ENCODE measurements around the gene VWDE. TPM values are rescaled to one million over a fixed set of nuclear protein-coding genes. Genes with fewer than 3 reads are reported as not detected.

The VWDE gene
- total and polyA plus RNA-seq, 2 donors (not counting 1 experiment from before 2014, with no cell fraction given): not detected

DNA sequence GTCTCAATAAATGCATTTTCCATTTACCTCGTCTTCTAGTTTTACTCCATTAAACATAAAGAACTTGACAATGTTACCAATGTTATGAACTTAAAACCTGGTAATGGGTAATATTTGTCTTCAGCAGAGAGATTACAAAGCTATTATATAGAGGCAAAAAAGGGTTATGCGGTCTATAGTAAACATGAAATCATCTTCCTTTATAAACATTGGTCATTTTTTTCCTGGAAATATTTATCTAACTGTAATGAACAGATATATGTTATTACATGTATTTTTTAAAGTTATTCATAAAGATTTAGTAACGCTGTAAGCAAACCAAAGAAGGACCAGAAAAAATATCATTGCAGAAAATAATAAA is 1.3 kb downstream of the VWDE start:
- H3K9me3 Mint-ChIP-seq (ENCODE audit: insufficient read depth): peaks cover 10% of the 10 kb centered on the region
- ATAC-seq (ENCODE audit: low read depth): no peak
- no peak for DNase-seq
- no peak overlapping the region for H3K27ac Mint-ChIP-seq
- TF ChIP-seq, protein P1, sequence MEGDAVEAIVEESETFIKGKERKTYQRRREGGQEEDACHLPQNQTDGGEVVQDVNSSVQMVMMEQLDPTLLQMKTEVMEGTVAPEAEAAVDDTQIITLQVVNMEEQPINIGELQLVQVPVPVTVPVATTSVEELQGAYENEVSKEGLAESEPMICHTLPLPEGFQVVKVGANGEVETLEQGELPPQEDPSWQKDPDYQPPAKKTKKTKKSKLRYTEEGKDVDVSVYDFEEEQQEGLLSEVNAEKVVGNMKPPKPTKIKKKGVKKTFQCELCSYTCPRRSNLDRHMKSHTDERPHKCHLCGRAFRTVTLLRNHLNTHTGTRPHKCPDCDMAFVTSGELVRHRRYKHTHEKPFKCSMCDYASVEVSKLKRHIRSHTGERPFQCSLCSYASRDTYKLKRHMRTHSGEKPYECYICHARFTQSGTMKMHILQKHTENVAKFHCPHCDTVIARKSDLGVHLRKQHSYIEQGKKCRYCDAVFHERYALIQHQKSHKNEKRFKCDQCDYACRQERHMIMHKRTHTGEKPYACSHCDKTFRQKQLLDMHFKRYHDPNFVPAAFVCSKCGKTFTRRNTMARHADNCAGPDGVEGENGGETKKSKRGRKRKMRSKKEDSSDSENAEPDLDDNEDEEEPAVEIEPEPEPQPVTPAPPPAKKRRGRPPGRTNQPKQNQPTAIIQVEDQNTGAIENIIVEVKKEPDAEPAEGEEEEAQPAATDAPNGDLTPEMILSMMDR (IDR thresholded peaks at IDR 0.05): no peak
- TF ChIP-seq EZH2 (IDR thresholded peaks at IDR 0.05; ENCODE audit: borderline replicate concordance, insufficient read depth, low read depth, low read length, poor library complexity, severe bottlenecking): no peak
- peaks cover 0 to 6% (median 0%) of the 10 kb centered on the region in 4 experiments for H3K27me3 ChIP-seq (replicated peaks in 1 of 4; ENCODE audit: control extremely low read depth in 1 of 4, control insufficient read depth in 3 of 4, insufficient read depth in 4 of 4, low read length in 3 of 4)
- H3K9me3 ChIP-seq (ENCODE audit: control extremely low read depth in 1 of 3, control insufficient read depth in 2 of 3, insufficient read depth in 1 of 3, low read length in 2 of 3): peaks cover 0 to 6% (median 3%) of the 10 kb centered on the region in 3 donors
- WGBS (ENCODE audit: insufficient coverage): no CpG with 5 or more reads among the region's 3 CpGs
- peaks cover 9 to 12% of the 10 kb centered on the region in 2 donors for H3K4me1 ChIP-seq (ENCODE audit: control insufficient read depth in 2 of 2, insufficient read depth in 2 of 2, low read length in 2 of 2)
- ChIA-PET POLR2A (no interaction called here), CTCF (no interaction called here)
- peaks cover 22% of the 10 kb centered on the region for H3K27me3 Mint-ChIP-seq
- no peak overlapping the region for H3K9ac ChIP-seq (ENCODE audit: low read length)
- no peak overlapping the region for H2AFZ ChIP-seq (ENCODE audit: insufficient read depth, low read depth, low read length, poor library complexity, severe bottlenecking)
- no peaks in the 10 kb centered on the region for H3K36me3 ChIP-seq (replicated peaks in 1 of 2; ENCODE audit: control extremely low read depth in 1 of 2, control insufficient read depth in 1 of 2, extremely low read depth in 1 of 2, insufficient read depth in 2 of 2, low read length in 1 of 2)
- H3K27ac ChIP-seq (ENCODE audit: low read length in 2 of 2): no peak overlapping the region
- peaks cover 14% of the 10 kb centered on the region for H3K4me1 Mint-ChIP-seq
- intact Hi-C loops (cut with micrococcal nuclease): no loop called here
- H4K20me1 ChIP-seq (ENCODE audit: control insufficient read depth, insufficient read depth, low read length, poor library complexity, severe bottlenecking): no peaks in the 10 kb centered on the region
- H3K4me3 ChIP-seq (ENCODE audit: control extremely low read depth in 1 of 5, extremely low read depth in 1 of 5, insufficient read depth in 1 of 5, low read depth in 2 of 5, low read length in 4 of 5): no peak overlapping the region
- H3K4me3 Mint-ChIP-seq: no peak overlapping the region
- H3K4me2 ChIP-seq (replicated peaks; ENCODE audit: low read depth, low read length, poor library complexity, severe bottlenecking): no peak overlapping the region
- no peaks in the 10 kb centered on the region for H3K79me2 ChIP-seq (ENCODE audit: control insufficient read depth, insufficient read depth, low read length)

DNA sequence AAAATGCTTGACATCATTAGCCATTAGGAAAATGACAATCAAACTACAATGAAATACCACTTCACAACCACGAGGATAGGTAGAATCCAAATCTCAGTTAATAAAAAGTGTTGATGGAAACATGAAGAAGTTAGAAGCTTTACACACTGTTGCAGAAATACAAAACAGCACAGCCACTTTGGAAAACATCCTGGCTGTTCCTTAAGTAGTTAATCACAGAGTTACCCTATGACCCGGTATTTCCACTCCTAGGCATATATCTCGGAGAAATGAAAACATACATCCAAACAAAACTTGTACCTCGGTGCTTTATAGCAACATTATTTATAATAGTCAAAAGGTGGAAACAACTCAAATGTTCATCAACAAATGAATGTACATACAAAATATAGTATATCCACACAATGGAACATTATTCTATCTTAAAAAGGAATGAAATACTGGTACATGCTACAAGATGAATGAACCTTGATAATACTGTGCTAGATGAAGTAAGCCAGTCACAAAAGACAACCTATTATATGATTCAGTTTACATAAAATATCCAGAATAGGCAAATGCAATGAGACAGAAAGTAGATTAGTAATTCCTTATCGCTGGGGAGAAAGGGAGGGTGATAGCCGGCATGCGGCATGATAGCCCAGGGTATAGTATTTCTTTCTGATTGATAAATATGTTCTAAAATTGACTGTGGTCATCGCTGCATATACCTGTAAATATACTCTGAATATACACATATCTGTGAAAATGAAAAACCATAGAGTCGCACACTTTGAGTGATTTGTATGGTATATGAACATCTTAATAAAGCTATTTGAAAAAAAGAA is 1.9 kb downstream of the VWDE start:
- H3K9me3 Mint-ChIP-seq (ENCODE audit: insufficient read depth): peaks cover 10% of the 10 kb centered on the region
- H3K27ac ChIP-seq (ENCODE audit: low read length in 2 of 2): no peak overlapping the region
- CTCF ChIA-PET: interaction anchor here (0.8 kb wide), 1 partner anchor 35 kb away, joined by 4 read pairs; no protein-coding TSS in a partner anchor
- POLR2A ChIA-PET: no interaction called here
- H3K4me2 ChIP-seq (replicated peaks; ENCODE audit: low read depth, low read length, poor library complexity, severe bottlenecking): no peak overlapping the region
- intact Hi-C loops (cut with micrococcal nuclease): no loop called here
- no peak overlapping the region for H3K4me3 Mint-ChIP-seq
- peaks cover 0 to 6% (median 0%) of the 10 kb centered on the region in 4 experiments for H3K27me3 ChIP-seq (replicated peaks in 1 of 4; ENCODE audit: control extremely low read depth in 1 of 4, control insufficient read depth in 3 of 4, insufficient read depth in 4 of 4, low read length in 3 of 4)
- H2AFZ ChIP-seq (ENCODE audit: insufficient read depth, low read depth, low read length, poor library complexity, severe bottlenecking): no peak overlapping the region
- no peak overlapping the region for H3K9ac ChIP-seq (ENCODE audit: low read length)
- H3K27me3 Mint-ChIP-seq: peaks cover 22% of the 10 kb centered on the region
- H4K20me1 ChIP-seq (ENCODE audit: control insufficient read depth, insufficient read depth, low read length, poor library complexity, severe bottlenecking): no peaks in the 10 kb centered on the region
- no peak for TF ChIP-seq EZH2 (IDR thresholded peaks at IDR 0.05; ENCODE audit: borderline replicate concordance, insufficient read depth, low read depth, low read length, poor library complexity, severe bottlenecking)
- TF ChIP-seq, protein P1 (IDR thresholded peaks at IDR 0.05): no peak
- peaks cover 9 to 12% of the 10 kb centered on the region in 2 donors for H3K4me1 ChIP-seq (ENCODE audit: control insufficient read depth in 2 of 2, insufficient read depth in 2 of 2, low read length in 2 of 2)
- H3K9me3 ChIP-seq (ENCODE audit: control extremely low read depth in 1 of 3, control insufficient read depth in 2 of 3, insufficient read depth in 1 of 3, low read length in 2 of 3): peaks cover 0 to 6% (median 3%) of the 10 kb centered on the region in 3 donors
- H3K27ac Mint-ChIP-seq: no peak overlapping the region
- no peaks in the 10 kb centered on the region for H3K79me2 ChIP-seq (ENCODE audit: control insufficient read depth, insufficient read depth, low read length)
- H3K36me3 ChIP-seq (replicated peaks in 1 of 2; ENCODE audit: control extremely low read depth in 1 of 2, control insufficient read depth in 1 of 2, extremely low read depth in 1 of 2, insufficient read depth in 2 of 2, low read length in 1 of 2): no peaks in the 10 kb centered on the region
- DNase-seq (no peak), ATAC-seq (ENCODE audit: low read depth) (no peak)
- no peak overlapping the region for H3K4me3 ChIP-seq (ENCODE audit: control extremely low read depth in 1 of 5, extremely low read depth in 1 of 5, insufficient read depth in 1 of 5, low read depth in 2 of 5, low read length in 4 of 5)
- no CpG with 5 or more reads among the region's 9 CpGs for WGBS (ENCODE audit: insufficient coverage)
- peaks cover 14% of the 10 kb centered on the region for H3K4me1 Mint-ChIP-seq

Measured in B cell (primary cell).